H9 (cell line): ENCODE results near the gene ZRSR2. TPM values are rescaled to one million over a fixed set of nuclear protein-coding genes. Genes with fewer than 3 reads are reported as not detected.

Source experiments
- DNase-seq: peaks from one replicate; pipeline ENCODE4 v3.0.0-alpha.2; 2017
- H2AFZ ChIP-seq: one replicate; pipeline ENCODE4 v1.6.1; 2013; ENCODE audit warnings: mild to moderate bottlenecking, low read length, control low read depth, moderate library complexity
- H2AK5ac ChIP-seq: 2 replicates; pipeline ENCODE4 v1.6.1; 2013; ENCODE audit warnings: low read length, control low read depth, mixed read lengths; ENCODE audit not compliant: insufficient read length
- H2BK120ac ChIP-seq: one replicate; pipeline ENCODE4 v1.6.1; 2013; ENCODE audit warnings: low read depth, mild to moderate bottlenecking, low read length, control low read depth, inconsistent platforms; ENCODE audit not compliant: poor library complexity, severe bottlenecking
- H2BK12ac ChIP-seq: 2 replicates; pipeline ENCODE4 v1.6.1; 2013; ENCODE audit warnings: low read length, control low read depth, mixed read lengths, low read depth; ENCODE audit not compliant: insufficient read length
- H2BK15ac ChIP-seq: 2 replicates; pipeline ENCODE4 v1.6.1; 2013; ENCODE audit warnings: low read depth, low read length, control low read depth
- H2BK20ac ChIP-seq: one replicate; pipeline ENCODE4 v1.6.1; 2013; ENCODE audit warnings: low read depth, mild to moderate bottlenecking, low read length, control low read depth, inconsistent platforms; ENCODE audit not compliant: poor library complexity, severe bottlenecking
- H2BK5ac ChIP-seq: 2 replicates; pipeline ENCODE4 v1.6.1; 2013; ENCODE audit warnings: low read length, control low read depth, mixed read lengths; ENCODE audit not compliant: insufficient read length
- H3K14ac ChIP-seq: 2 replicates; pipeline ENCODE4 v1.6.1; 2013; ENCODE audit warnings: low read length, control low read depth; ENCODE audit not compliant: insufficient read depth
- H3K18ac ChIP-seq: 2 replicates; pipeline ENCODE4 v1.6.1; 2013; ENCODE audit warnings: low read depth, mild to moderate bottlenecking, mixed read lengths, low read length, control low read depth; ENCODE audit not compliant: insufficient read length
- H3K23ac ChIP-seq: 2 replicates; pipeline ENCODE4 v1.6.1; 2013; ENCODE audit warnings: low read length, control low read depth, mixed read lengths, low read depth; ENCODE audit not compliant: insufficient read length
- H3K23me2 ChIP-seq: 2 replicates; pipeline ENCODE4 v1.6.1; 2013; ENCODE audit warnings: low read depth, mild to moderate bottlenecking, mixed read lengths, low read length, control low read depth; ENCODE audit not compliant: insufficient read length, poor library complexity, severe bottlenecking
- H3K27ac ChIP-seq: 2 replicates; pipeline ENCODE4 v1.5.1; 2013; ENCODE audit warnings: low read length, control low read depth, mixed read lengths, low read depth; ENCODE audit not compliant: insufficient read length
- H3K27me3 ChIP-seq: 2 replicates; pipeline ENCODE4 v1.6.1; 2013; ENCODE audit warnings: low read length, control low read depth, inconsistent platforms; ENCODE audit not compliant: insufficient read depth
- H3K4ac ChIP-seq: 2 replicates; pipeline ENCODE4 v1.6.1; 2013; ENCODE audit warnings: low read depth, mild to moderate bottlenecking, control low read depth, inconsistent platforms, low read length, moderate library complexity
- H3K4me1 ChIP-seq: 2 replicates; pipeline ENCODE4 v1.6.1; 2013; ENCODE audit warnings: low read length, control low read depth, inconsistent platforms; ENCODE audit not compliant: insufficient read depth
- H3K4me2 ChIP-seq: 2 replicates; pipeline ENCODE4 v1.6.1; 2013; ENCODE audit warnings: low read length, control low read depth, mixed read lengths; ENCODE audit not compliant: insufficient read length, insufficient read depth
- H3K56ac ChIP-seq: 2 replicates; pipeline ENCODE4 v1.6.1; 2013; ENCODE audit warnings: low read depth, mild to moderate bottlenecking, mixed read lengths, low read length, control low read depth; ENCODE audit not compliant: insufficient read length
- H3K79me1 ChIP-seq: 2 replicates; pipeline ENCODE4 v1.6.1; 2013; ENCODE audit warnings: low read depth, mild to moderate bottlenecking, moderate library complexity, low read length, control low read depth, inconsistent platforms; ENCODE audit not compliant: insufficient read depth, poor library complexity, severe bottlenecking
- H3K79me2 ChIP-seq: 2 replicates; pipeline ENCODE4 v1.6.1; 2013; ENCODE audit warnings: low read length, control low read depth, inconsistent platforms; ENCODE audit not compliant: insufficient read depth
- H3K9ac ChIP-seq: 2 replicates; pipeline ENCODE4 v1.6.1; 2013; ENCODE audit warnings: low read length, control low read depth, mixed read lengths; ENCODE audit not compliant: insufficient read length; ENCODE audit errors: extremely low read depth
- H3K9me3 ChIP-seq: one replicate; pipeline ENCODE4 v1.6.1; 2013; ENCODE audit warnings: low read depth, low read length, inconsistent platforms; ENCODE audit not compliant: control insufficient read depth
- H3T11ph ChIP-seq: one replicate; pipeline ENCODE4 v1.6.1; 2013; ENCODE audit warnings: mild to moderate bottlenecking, low read length, control low read depth, inconsistent platforms
- H4K20me1 ChIP-seq: one replicate; pipeline ENCODE4 v1.6.1; 2013; ENCODE audit not compliant: control insufficient read depth, insufficient read length, insufficient read depth
- H4K5ac ChIP-seq: 2 replicates; pipeline ENCODE4 v1.6.1; 2013; ENCODE audit warnings: low read depth, mild to moderate bottlenecking, mixed read lengths, low read length, control low read depth; ENCODE audit not compliant: insufficient read length
- H4K8ac ChIP-seq: replicated peaks from 2 replicates; pipeline ENCODE4 v1.6.1; 2013; ENCODE audit warnings: low read length, control low read depth, mixed read lengths, low read depth; ENCODE audit not compliant: insufficient read length
- H4K91ac ChIP-seq: 2 replicates; pipeline ENCODE4 v1.6.1; 2013; ENCODE audit warnings: low read depth, mild to moderate bottlenecking, moderate library complexity, mixed read lengths, low read length, control low read depth; ENCODE audit not compliant: insufficient read length
- H3K27ac Mint-ChIP-seq, 3 experiments: 2 replicates in 2 of 3; 3 replicates in 1 of 3; pipeline ENCODE4 v1.8.0; 2020 to 2021; ENCODE audit warnings: mixed read lengths in 3 of 3, mild to moderate bottlenecking in 1 of 3, moderate library complexity in 1 of 3
- H3K27me3 Mint-ChIP-seq: 2 replicates; pipeline ENCODE4 v1.8.0; 2021; ENCODE audit warnings: low read depth, mild to moderate bottlenecking, moderate library complexity, mixed read lengths
- H3K36me3 Mint-ChIP-seq, 3 experiments: 2 replicates in 2 of 3; 3 replicates in 1 of 3; pipeline ENCODE4 v1.8.0; 2020 to 2021; ENCODE audit warnings: low read depth in 3 of 3, mixed read lengths in 3 of 3; ENCODE audit not compliant: insufficient read depth in 1 of 3
- H3K4me1 Mint-ChIP-seq, 2 experiments: 2 replicates each; pipeline ENCODE4 v1.8.0; 2020; ENCODE audit warnings: mixed read lengths in 2 of 2
- H3K4me3 Mint-ChIP-seq, 2 experiments: 2 replicates in 1 of 2; 3 replicates in 1 of 2; pipeline ENCODE4 v1.8.0; 2020 to 2021; ENCODE audit warnings: mild to moderate bottlenecking in 2 of 2, mixed read lengths in 2 of 2, moderate library complexity in 1 of 2
- H3K9me3 Mint-ChIP-seq, 2 experiments: 2 replicates in 1 of 2; 3 replicates in 1 of 2; pipeline ENCODE4 v1.8.0; 2020; ENCODE audit warnings: mild to moderate bottlenecking in 2 of 2, mixed read lengths in 2 of 2, moderate library complexity in 1 of 2
- CTCF ChIP-seq: fragments of 200-600 bp; sonication (generic); conservative IDR thresholded peaks from 3 replicates; pipeline ENCODE4 v1.8.0; 2021; ENCODE audit warnings: antibody characterized with exemption, mild to moderate bottlenecking
- whole genome bisulfite sequencing: extraction: QIAGEN DNeasy Blood & Tissue Kit; methylation state at CpG from one replicate; pipeline ENCODE4 v1.1.7; 2013; ENCODE audit warnings: missing lambda C conversion rate, low lambda C conversion rate, mixed read lengths; ENCODE audit not compliant: insufficient read length; ENCODE audit errors: extremely low coverage; 5-methylcytosine and 5-hydroxymethylcytosine counted together
- total RNA-seq: library from RNA; stranded (reverse); gene quantifications from 2 replicates; pipeline ENCODE4 v1.2.1, GENCODE V29; 2021

ZRSR2 gene
- total RNA-seq, 1 experiment from 2014 or later = 21.1 TPM

- H2BK20ac ChIP-seq = no peak overlapping the region
- no peak overlapping the region for H2AFZ ChIP-seq
- no peak overlapping the region for H3T11ph ChIP-seq
- no peak overlapping the region for H2BK5ac ChIP-seq
- H3K27ac ChIP-seq = no peak overlapping the region
- no peak overlapping the region for H3K4ac ChIP-seq
- Mint-ChIP-seq H3K27ac (peak overlapping the region; percentile 30 to 81 (median 69); a peak in 6 of 7 replicates), H3K9me3 (peaks cover under 1 to 2% of the 10 kb centered on the region in 2 experiments; a peak in 3 of 5 replicates), H3K4me1 (peaks cover 33 to 35% of the 10 kb centered on the region in 2 experiments), H3K36me3 (peaks cover 21 to 30% (median 27%) of the 10 kb centered on the region in 3 experiments; a peak in 6 of 7 replicates), H3K27me3 (no peaks in the 10 kb centered on the region), H3K4me3 (peak overlapping the region; percentile 93)
- no peak overlapping the region for H2BK12ac ChIP-seq
- H3K18ac ChIP-seq = no peak overlapping the region
- H3K14ac ChIP-seq = no peak overlapping the region
- H3K4me2 ChIP-seq = peak overlapping the region; percentile 99
- H3K23ac ChIP-seq = no peak overlapping the region
- DNase-seq = no peak
- no peak overlapping the region for H4K5ac ChIP-seq
- H4K91ac ChIP-seq = no peak overlapping the region
- H3K79me2 ChIP-seq = peaks cover 21% of the 10 kb centered on the region
- no CpG with 5 or more reads among the region's 4 CpGs for WGBS
- no peaks in the 10 kb centered on the region; the same call in 1 of the 2 replicates for H3K4me1 ChIP-seq
- H2BK15ac ChIP-seq = no peak overlapping the region
- peaks cover 19% of the 10 kb centered on the region for H3K23me2 ChIP-seq
- no peak overlapping the region for H2BK120ac ChIP-seq
- no peak overlapping the region for H3K9ac ChIP-seq
- no peak overlapping the region for H4K8ac ChIP-seq
- TF ChIP-seq CTCF = no peak
- H2AK5ac ChIP-seq = no peak overlapping the region
- no peaks in the 10 kb centered on the region for H3K9me3 ChIP-seq
- no peaks in the 10 kb centered on the region for H3K27me3 ChIP-seq
- H3K56ac ChIP-seq = no peak overlapping the region
- no peaks in the 10 kb centered on the region for H4K20me1 ChIP-seq
- H3K79me1 ChIP-seq = no peaks in the 10 kb centered on the region
Measured at GRCh38 chrX:15856222-15856587, 65.9 kb downstream of the ZRSR2 start.
